Keratinocyte (primary cell): ENCODE measurements around the gene POFUT2. TPM values are rescaled to one million over a fixed set of nuclear protein-coding genes. Genes with fewer than 3 reads are reported as not detected.

Source experiments
- DNase-seq: peaks from one replicate; pipeline ENCODE4 v3.0.0-alpha.2; 2011; ENCODE audit warnings: low read depth, missing footprints, low spot score
- FAIRE-seq: peaks from 2 replicates; lab custom pipeline; 2011; peaks lifted over from hg19 to GRCh38; lab: Jason Lieb, UNC
- H2AFZ ChIP-seq: 2 replicates; pipeline ENCODE4 v1.6.0; 2012; ENCODE audit warnings: low read length, control low read depth, inconsistent platforms; ENCODE audit not compliant: control insufficient read depth
- H3K27ac ChIP-seq: 2 replicates; pipeline ENCODE4 v1.5.1; 2011; ENCODE audit warnings: low read length; ENCODE audit not compliant: control insufficient read depth, insufficient read depth
- H3K27me3 ChIP-seq: 3 replicates; pipeline ENCODE4 v1.6.0; 2011; ENCODE audit warnings: low read length; ENCODE audit not compliant: control insufficient read depth, insufficient read depth; ENCODE audit errors: extremely low read depth
- H3K36me3 ChIP-seq, 2 experiments: 2 replicates in 1 of 2; 3 replicates in 1 of 2; pipeline ENCODE4 v1.5.1; 2011; ENCODE audit warnings: low read length in 2 of 2, mild to moderate bottlenecking in 1 of 2; ENCODE audit not compliant: control insufficient read depth in 2 of 2, insufficient read depth in 2 of 2; ENCODE audit errors: extremely low read depth in 1 of 2
- H3K4me1 ChIP-seq: 3 replicates; pipeline ENCODE4 v1.5.1; 2011; ENCODE audit warnings: low read length; ENCODE audit not compliant: control insufficient read depth, insufficient read depth; ENCODE audit errors: extremely low read depth
- H3K4me2 ChIP-seq: 3 replicates; pipeline ENCODE4 v1.6.0; 2011; ENCODE audit warnings: low read depth, low read length; ENCODE audit not compliant: control insufficient read depth, insufficient read depth; ENCODE audit errors: extremely low read depth
- H3K4me3 ChIP-seq, 3 experiments: fragments of 200-600 bp in 1 of 3; sonication (generic) in 1 of 3; 2 replicates in 2 of 3; 3 replicates in 1 of 3; pipeline ENCODE4 v1.5.1; 2011 to 2016; ENCODE audit warnings: low read length in 3 of 3, mild to moderate bottlenecking in 3 of 3, control low read depth in 2 of 3, inconsistent platforms in 1 of 3, low read depth in 1 of 3, mixed read lengths in 1 of 3, mixed run types in 1 of 3, moderate library complexity in 1 of 3; ENCODE audit not compliant: control insufficient read depth in 2 of 3, insufficient read depth in 2 of 3; ENCODE audit errors: extremely low read depth in 1 of 3
- H3K79me2 ChIP-seq: 2 replicates; pipeline ENCODE4 v1.6.0; 2012; ENCODE audit warnings: low read length; ENCODE audit not compliant: control insufficient read depth, insufficient read depth
- H3K9ac ChIP-seq: 3 replicates; pipeline ENCODE4 v1.6.0; 2011; ENCODE audit warnings: low read length; ENCODE audit not compliant: control insufficient read depth, insufficient read depth; ENCODE audit errors: extremely low read depth
- H3K9me1 ChIP-seq: 3 replicates; pipeline ENCODE4 v1.6.0; 2011; ENCODE audit warnings: low read length; ENCODE audit not compliant: control insufficient read depth, insufficient read depth; ENCODE audit errors: extremely low read depth
- H3K9me3 ChIP-seq: 2 replicates; pipeline ENCODE4 v1.5.1; 2012; ENCODE audit warnings: low read depth, low read length; ENCODE audit not compliant: control insufficient read depth
- H4K20me1 ChIP-seq: 3 replicates; pipeline ENCODE4 v1.6.0; 2011; ENCODE audit warnings: low read length; ENCODE audit not compliant: control insufficient read depth, insufficient read depth; ENCODE audit errors: extremely low read depth
- EZH2 ChIP-seq: IDR thresholded peaks from one replicate; pipeline ENCODE4 v1.6.1; 2012; ENCODE audit warnings: inconsistent platforms, mild to moderate bottlenecking, low read length, moderate library complexity
- dilution Hi-C: fragments of 300-500 bp; cut with MboI; formaldehyde crosslinking; loops from one replicate; pipeline ENCODE4 v1.7.0; 2020; ENCODE audit warnings: low sequenced_read_pairs; ENCODE audit not compliant: extremely low pct_ligation_motif_present
- polyA plus RNA-seq, 5 experiments: library from polyadenylated mRNA; depleted of rRNA in 3 of 5; stranded (reverse) in 3 of 5; stranded (forward) in 1 of 5; unstranded in 1 of 5; fragments of >200 nt; gene quantifications; 1 replicate in 1 of 5; 2 replicates in 3 of 5; 3 replicates in 1 of 5; pipeline versions ENCODE4 v1.2.1 to v1.2.3, GENCODE V29; 2011 to 2012; ENCODE audit warnings: missing spikeins in 2 of 5, low read depth in 1 of 5, low replicate concordance in 1 of 5
- TF ChIP-seq, protein P1 (sequence below), 3 experiments: IDR thresholded peaks in 1 of 3; conservative IDR thresholded peaks in 1 of 3; optimal IDR thresholded peaks in 1 of 3; 2 replicates in 2 of 3; 3 replicates in 1 of 3; pipeline versions ENCODE3 to v1.5.1; 2011; ENCODE audit warnings: low read length in 3 of 3, mild to moderate bottlenecking in 3 of 3, moderate library complexity in 2 of 3, control low read depth in 1 of 3, inconsistent platforms in 1 of 3; ENCODE audit not compliant: insufficient read depth in 2 of 3; ENCODE audit errors: extremely low read depth in 1 of 3

The POFUT2 gene
- polyA plus RNA-seq, 1 donor (not counting 4 experiments of a cell fraction or from before 2014, with no cell fraction given): 8.8 TPM

GRCh38 chr21:45257673-45258341 lies 29.9 kb downstream of the POFUT2 start:
- no peaks in the 10 kb centered on the region for H3K9me1 ChIP-seq
- no peak overlapping the region for H3K4me2 ChIP-seq
- no peak overlapping the region for H3K27ac ChIP-seq
- H2AFZ ChIP-seq: no peak overlapping the region
- H3K9me3 ChIP-seq: no peaks in the 10 kb centered on the region
- DNase-seq: no peak
- dilution Hi-C loops: no loop called here
- no peaks in the 10 kb centered on the region for H3K79me2 ChIP-seq
- H3K4me1 ChIP-seq: peaks cover 8% of the 10 kb centered on the region
- H4K20me1 ChIP-seq: no peaks in the 10 kb centered on the region
- no peak for FAIRE-seq
- no peak for TF ChIP-seq EZH2
- TF ChIP-seq, protein P1, sequence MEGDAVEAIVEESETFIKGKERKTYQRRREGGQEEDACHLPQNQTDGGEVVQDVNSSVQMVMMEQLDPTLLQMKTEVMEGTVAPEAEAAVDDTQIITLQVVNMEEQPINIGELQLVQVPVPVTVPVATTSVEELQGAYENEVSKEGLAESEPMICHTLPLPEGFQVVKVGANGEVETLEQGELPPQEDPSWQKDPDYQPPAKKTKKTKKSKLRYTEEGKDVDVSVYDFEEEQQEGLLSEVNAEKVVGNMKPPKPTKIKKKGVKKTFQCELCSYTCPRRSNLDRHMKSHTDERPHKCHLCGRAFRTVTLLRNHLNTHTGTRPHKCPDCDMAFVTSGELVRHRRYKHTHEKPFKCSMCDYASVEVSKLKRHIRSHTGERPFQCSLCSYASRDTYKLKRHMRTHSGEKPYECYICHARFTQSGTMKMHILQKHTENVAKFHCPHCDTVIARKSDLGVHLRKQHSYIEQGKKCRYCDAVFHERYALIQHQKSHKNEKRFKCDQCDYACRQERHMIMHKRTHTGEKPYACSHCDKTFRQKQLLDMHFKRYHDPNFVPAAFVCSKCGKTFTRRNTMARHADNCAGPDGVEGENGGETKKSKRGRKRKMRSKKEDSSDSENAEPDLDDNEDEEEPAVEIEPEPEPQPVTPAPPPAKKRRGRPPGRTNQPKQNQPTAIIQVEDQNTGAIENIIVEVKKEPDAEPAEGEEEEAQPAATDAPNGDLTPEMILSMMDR (optimal IDR thresholded peaks at IDR 0.05 in 1 of 3, IDR thresholded peaks at IDR 0.05 in 1 of 3, conservative IDR thresholded peaks at IDR 0.05 in 1 of 3; ENCODE audit: extremely low read depth in 1 of 3, insufficient read depth in 2 of 3, low read length in 3 of 3): no peak
- H3K27me3 ChIP-seq: peaks cover 24% of the 10 kb centered on the region
- H3K4me3 ChIP-seq: no peak overlapping the region
- no peak overlapping the region for H3K9ac ChIP-seq
- no peaks in the 10 kb centered on the region for H3K36me3 ChIP-seq

DNA sequence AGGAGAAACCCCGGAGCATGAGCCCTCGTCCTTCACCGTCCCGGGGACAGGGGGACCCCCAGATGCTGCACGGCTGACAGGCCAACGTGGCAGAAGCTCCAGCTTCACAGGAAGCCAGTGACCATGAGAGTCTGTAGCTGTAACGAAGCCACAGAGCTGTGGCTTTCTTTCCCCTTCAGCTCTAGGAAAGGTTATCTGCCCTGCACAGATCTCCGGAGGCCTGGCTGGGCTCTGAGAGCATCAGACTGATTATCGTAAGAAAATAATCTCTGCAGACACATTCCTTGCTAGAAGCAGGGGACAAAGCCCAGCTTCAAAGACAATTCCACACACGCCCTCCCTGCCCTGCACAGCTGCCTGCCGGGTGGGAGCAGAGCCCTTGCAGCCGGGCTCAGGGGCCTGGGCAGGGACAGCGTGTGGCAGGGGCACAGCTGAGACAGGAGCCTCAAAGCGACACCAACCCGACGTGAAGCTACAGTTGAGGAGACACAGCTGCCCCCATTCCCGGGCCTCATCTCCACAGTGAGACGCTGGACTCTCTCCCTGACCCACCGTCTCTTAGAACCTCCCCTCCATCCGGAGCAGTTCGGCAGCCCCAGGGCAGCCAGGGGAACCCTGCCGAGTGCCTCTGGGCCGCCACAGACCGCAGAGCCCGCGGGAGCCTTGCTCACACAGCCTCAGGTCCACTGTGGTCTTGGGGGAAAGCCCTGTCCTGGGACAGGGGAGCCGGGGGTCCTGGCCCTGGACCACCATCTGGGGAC lies 30.6 kb downstream of the POFUT2 start:
- H3K27ac ChIP-seq: no peak overlapping the region
- TF ChIP-seq, protein P1 (optimal IDR thresholded peaks at IDR 0.05 in 1 of 3, IDR thresholded peaks at IDR 0.05 in 1 of 3, conservative IDR thresholded peaks at IDR 0.05 in 1 of 3; ENCODE audit: extremely low read depth in 1 of 3, insufficient read depth in 2 of 3, low read length in 3 of 3): no peak
- no peak for TF ChIP-seq EZH2
- DNase-seq: no peak
- no peak overlapping the region for H3K4me2 ChIP-seq
- no peaks in the 10 kb centered on the region for H3K79me2 ChIP-seq
- H3K4me1 ChIP-seq: peaks cover 8% of the 10 kb centered on the region
- H3K4me3 ChIP-seq: no peak overlapping the region
- no peaks in the 10 kb centered on the region for H4K20me1 ChIP-seq
- no peaks in the 10 kb centered on the region for H3K9me3 ChIP-seq
- no peak overlapping the region for H3K9ac ChIP-seq
- peaks cover 24% of the 10 kb centered on the region for H3K27me3 ChIP-seq
- no peaks in the 10 kb centered on the region for H3K9me1 ChIP-seq
- H2AFZ ChIP-seq: no peak overlapping the region
- dilution Hi-C loops: no loop called here
- H3K36me3 ChIP-seq: no peaks in the 10 kb centered on the region
- FAIRE-seq: no peak
